H1 (cell line): ENCODE results near the gene SLC6A12. TPM values are rescaled to one million over a fixed set of nuclear protein-coding genes. Genes with fewer than 3 reads are reported as not detected.

Experiments used
- CTCF ChIA-PET: fragments of 300-600 bp; sonication (Branson Sonifier 250); formaldehyde crosslinking; loops from one replicate; lab custom pipeline; 2021; ENCODE audit not compliant: partially characterized antibody; lab: Charles Lee
- POLR2A ChIA-PET: fragments of 300-600 bp; sonication (Branson Sonifier 250); formaldehyde crosslinking; loops from one replicate; lab custom pipeline; 2021; ENCODE audit warnings: inconsistent platforms; ENCODE audit not compliant: partially characterized antibody; lab: Charles Lee
- DNase-seq, 2 experiments: peaks; one replicate each; pipeline versions ENCODE4 v3.0.0 to v3.0.0-alpha.2; 2010 to 2022; ENCODE audit warnings: low spot score in 2 of 2, low read depth in 1 of 2, mixed read lengths in 1 of 2
- FAIRE-seq: peaks from 2 replicates; lab custom pipeline; 2011; peaks lifted over from hg19 to GRCh38; lab: Jason Lieb, UNC
- H2AFZ ChIP-seq: 2 replicates; pipeline ENCODE4 v1.8.1; 2012; ENCODE audit warnings: low read length, inconsistent platforms
- H2AK5ac ChIP-seq: 2 replicates; pipeline ENCODE4 v1.6.1; 2013; ENCODE audit warnings: low read depth, low read length
- H2BK120ac ChIP-seq: replicated peaks from 2 replicates; pipeline ENCODE3; 2013; ENCODE audit warnings: low read depth, low read length, inconsistent platforms
- H2BK12ac ChIP-seq: 2 replicates; pipeline ENCODE4 v1.6.1; 2013; ENCODE audit warnings: low read depth, low read length
- H2BK15ac ChIP-seq: 2 replicates; pipeline ENCODE4 v1.6.1; 2013; ENCODE audit warnings: low read length
- H2BK20ac ChIP-seq: 2 replicates; pipeline ENCODE4 v1.6.1; 2013; ENCODE audit warnings: low read length
- H2BK5ac ChIP-seq: 2 replicates; pipeline ENCODE4 v1.6.1; 2013; ENCODE audit warnings: low read depth, low read length
- H3K14ac ChIP-seq: 2 replicates; pipeline ENCODE4 v1.6.1; 2013; ENCODE audit warnings: inconsistent platforms; ENCODE audit not compliant: insufficient read length
- H3K18ac ChIP-seq: 2 replicates; pipeline ENCODE4 v1.6.1; 2013; ENCODE audit warnings: low read length; ENCODE audit errors: extremely low read depth
- H3K23ac ChIP-seq: 2 replicates; pipeline ENCODE4 v1.6.1; 2013; ENCODE audit warnings: inconsistent platforms; ENCODE audit not compliant: insufficient read length
- H3K23me2 ChIP-seq: 2 replicates; pipeline ENCODE4 v1.6.1; 2013; ENCODE audit warnings: low read depth, low read length
- H3K27ac ChIP-seq: 2 replicates; pipeline ENCODE4 v1.6.1; 2011; ENCODE audit warnings: low read depth, low read length, inconsistent platforms
- H3K27me3 ChIP-seq, 4 experiments: replicated peaks in 1 of 4; 1 replicate in 1 of 4; 2 replicates in 3 of 4; pipeline versions ENCODE4 v1.6.1 to v1.8.1; 2011 to 2013; ENCODE audit warnings: low read length in 3 of 4, mild to moderate bottlenecking in 3 of 4, inconsistent platforms in 2 of 4, mixed read lengths in 2 of 4, moderate library complexity in 1 of 4; ENCODE audit not compliant: control insufficient read depth in 3 of 4, insufficient read depth in 3 of 4; ENCODE audit errors: extremely low read depth in 1 of 4
- H3K36me3 ChIP-seq, 4 experiments: 2 replicates each; pipeline versions ENCODE4 v1.6.1 to v1.8.1; 2011 to 2013; ENCODE audit warnings: mild to moderate bottlenecking in 4 of 4, low read length in 3 of 4, moderate library complexity in 2 of 4, control low read depth in 1 of 4, inconsistent platforms in 1 of 4; ENCODE audit not compliant: insufficient read depth in 4 of 4, control insufficient read depth in 2 of 4
- H3K4ac ChIP-seq: replicated peaks from 2 replicates; pipeline ENCODE3; 2013; ENCODE audit warnings: low read length, low read depth, mixed read lengths, inconsistent platforms; ENCODE audit not compliant: insufficient read length
- H3K4me1 ChIP-seq, 4 experiments: replicated peaks in 1 of 4; 1 replicate in 1 of 4; 2 replicates in 3 of 4; pipeline versions ENCODE4 v1.6.1 to v1.8.1; 2011 to 2013; ENCODE audit warnings: low read length in 3 of 4, inconsistent platforms in 2 of 4, mixed read lengths in 1 of 4; ENCODE audit not compliant: insufficient read depth in 4 of 4, control insufficient read depth in 3 of 4
- H3K4me2 ChIP-seq, 2 experiments: 2 replicates each; pipeline versions ENCODE4 v1.6.1 to v1.8.1; 2011 to 2013; ENCODE audit warnings: low read depth in 2 of 2, low read length in 2 of 2, control low read depth in 1 of 2, inconsistent platforms in 1 of 2, mild to moderate bottlenecking in 1 of 2; ENCODE audit not compliant: insufficient read depth in 1 of 2
- H3K4me3 ChIP-seq, 4 experiments: fragments of 200-600, 300-600 bp in 1 of 4; sonication (generic), shearing (Covaris generic), sonication (Bioruptor Twin) in 1 of 4; 2 replicates each; pipeline versions ENCODE4 v1.5.1 to v1.8.1; 2011 to 2016; ENCODE audit warnings: low read length in 4 of 4, low read depth in 3 of 4, control low read depth in 2 of 4, inconsistent platforms in 2 of 4, mild to moderate bottlenecking in 2 of 4, mixed read lengths in 1 of 4, moderate library complexity in 1 of 4; ENCODE audit not compliant: insufficient read depth in 2 of 4; ENCODE audit errors: extremely low read depth in 1 of 4
- H3K56ac ChIP-seq: replicated peaks from 2 replicates; pipeline ENCODE3; 2013; ENCODE audit warnings: low read depth, mild to moderate bottlenecking, mixed read lengths, low read length, inconsistent platforms; ENCODE audit not compliant: insufficient read length
- H3K79me1 ChIP-seq: 2 replicates; pipeline ENCODE4 v1.6.1; 2013; ENCODE audit warnings: low read depth, low read length, control low read depth
- H3K79me2 ChIP-seq, 2 experiments: 2 replicates each; pipeline versions ENCODE4 v1.6.1 to v1.8.1; 2012 to 2013; ENCODE audit warnings: low read length in 2 of 2, mild to moderate bottlenecking in 2 of 2, inconsistent platforms in 1 of 2; ENCODE audit not compliant: insufficient read depth in 2 of 2, control insufficient read depth in 1 of 2
- H3K9ac ChIP-seq, 4 experiments: replicated peaks in 1 of 4; 1 replicate in 1 of 4; 2 replicates in 3 of 4; pipeline versions ENCODE4 v1.6.1 to v1.8.1; 2011 to 2013; ENCODE audit warnings: low read depth in 3 of 4, low read length in 3 of 4, control low read depth in 2 of 4, mild to moderate bottlenecking in 2 of 4, moderate library complexity in 2 of 4, inconsistent platforms in 1 of 4; ENCODE audit errors: extremely low read depth in 1 of 4
- H3K9me3 ChIP-seq, 2 experiments: 2 replicates each; pipeline versions ENCODE4 v1.6.1 to v1.8.1; 2012 to 2013; ENCODE audit warnings: mild to moderate bottlenecking in 2 of 2, moderate library complexity in 2 of 2, control low read depth in 1 of 2, inconsistent platforms in 1 of 2, low read depth in 1 of 2, low read length in 1 of 2, mixed read lengths in 1 of 2; ENCODE audit not compliant: insufficient read depth in 2 of 2
- H4K20me1 ChIP-seq, 2 experiments: replicated peaks in 1 of 2; 2 replicates each; pipeline versions ENCODE3 to v1.8.1; 2011 to 2013; ENCODE audit warnings: inconsistent platforms in 2 of 2, low read length in 2 of 2, mild to moderate bottlenecking in 1 of 2; ENCODE audit not compliant: insufficient read depth in 2 of 2, control insufficient read depth in 1 of 2
- H4K5ac ChIP-seq: 2 replicates; pipeline ENCODE4 v1.6.1; 2013; ENCODE audit warnings: low read length, low read depth, mixed read lengths, inconsistent platforms; ENCODE audit not compliant: insufficient read length
- H4K8ac ChIP-seq: 2 replicates; pipeline ENCODE4 v1.8.0; 2013; ENCODE audit warnings: mild to moderate bottlenecking, moderate library complexity, low read length, inconsistent platforms; ENCODE audit not compliant: insufficient read depth; ENCODE audit errors: extremely low read depth
- H4K91ac ChIP-seq: replicated peaks from 2 replicates; pipeline ENCODE3; 2013; ENCODE audit warnings: low read length, mixed read lengths, inconsistent platforms; ENCODE audit not compliant: insufficient read length
- BCL11A ChIP-seq, 2 experiments: IDR thresholded peaks; one replicate each; pipeline ENCODE4 v1.6.1; 2011; ENCODE audit warnings: low read depth in 2 of 2, low read length in 2 of 2, mild to moderate bottlenecking in 2 of 2
- FOSL1 ChIP-seq: IDR thresholded peaks from 2 replicates; pipeline ENCODE4 v1.6.1; 2011; ENCODE audit warnings: mild to moderate bottlenecking, low read depth, low read length, moderate library complexity; ENCODE audit not compliant: insufficient read depth
- HDAC6 ChIP-seq: IDR thresholded peaks from one replicate; pipeline ENCODE4 v1.7.1; 2012; ENCODE audit warnings: low read depth, mild to moderate bottlenecking, inconsistent platforms, low read length, moderate library complexity
- NRF1 ChIP-seq: IDR thresholded peaks from 2 replicates; pipeline ENCODE4 v1.6.1; 2011; ENCODE audit warnings: mild to moderate bottlenecking, low read depth, low read length, improper control_type of control experiment
- RAD21 ChIP-seq, 2 experiments: IDR thresholded peaks in 1 of 2; conservative IDR thresholded peaks in 1 of 2; 2 replicates each; pipeline ENCODE4 v1.6.1; 2011; ENCODE audit warnings: low read depth in 2 of 2, low read length in 2 of 2, improper control_type of control experiment in 1 of 2, inconsistent platforms in 1 of 2, mild to moderate bottlenecking in 1 of 2, moderate library complexity in 1 of 2
- RBBP5 ChIP-seq: IDR thresholded peaks from 2 replicates; pipeline ENCODE4 v1.7.1; 2012; ENCODE audit warnings: low read depth, mild to moderate bottlenecking, inconsistent platforms, low read length, moderate library complexity, borderline replicate concordance
- RXRA ChIP-seq: IDR thresholded peaks from 2 replicates; pipeline ENCODE4 v1.6.1; 2011; ENCODE audit warnings: low read depth, mild to moderate bottlenecking, low read length, moderate library complexity; ENCODE audit not compliant: insufficient read depth
- SIRT6 ChIP-seq: IDR thresholded peaks from one replicate; pipeline ENCODE4 v1.7.1; 2012; ENCODE audit warnings: low read length, inconsistent platforms
- SRF ChIP-seq: IDR thresholded peaks from 2 replicates; pipeline ENCODE4 v1.6.1; 2011; ENCODE audit warnings: mild to moderate bottlenecking, low read depth, low read length, moderate library complexity
- TEAD4 ChIP-seq: IDR thresholded peaks from 2 replicates; pipeline ENCODE4 v1.6.1; 2012; ENCODE audit warnings: low read depth, low read length, inconsistent platforms, mixed read lengths
- WGBS, 2 experiments: shearing (Covaris generic) in 1 of 2; methylation state at CpG; one replicate each; pipeline versions ENCODE4 v1.1.6 to v1.1.7; 2013 to 2015; ENCODE audit warnings: low lambda C conversion rate in 2 of 2, mixed read lengths in 2 of 2, inconsistent platforms in 1 of 2, low coverage in 1 of 2, missing lambda C conversion rate in 1 of 2; ENCODE audit not compliant: insufficient replicate concordance in 2 of 2, insufficient coverage in 1 of 2, insufficient read length in 1 of 2; ENCODE audit errors: extremely low coverage in 1 of 2, missing lambda C conversion rate in 1 of 2; 5-methylcytosine and 5-hydroxymethylcytosine counted together
- polyA plus RNA-seq, 7 experiments: library from polyadenylated mRNA; depleted of rRNA in 3 of 7; stranded (reverse) in 5 of 7; unstranded in 2 of 7; fragments of >200 nt in 5 of 7; fragments of 200-250 nt in 2 of 7; gene quantifications; 1 replicate in 5 of 7; 2 replicates in 1 of 7; 4 replicates in 1 of 7; pipeline versions ENCODE4 v1.2.1 to v1.2.3, GENCODE V29; 2011 to 2013; ENCODE audit warnings: missing spikeins in 2 of 7, mixed read lengths in 2 of 7
- total RNA-seq: library from RNA; stranded (reverse); fragmentation: NEBNext Ultra II Directional; extraction: Animal tissue kit (Norgen Biotek cat#: 25700); gene quantifications from 2 replicates; pipeline ENCODE4 v1.2.1, GENCODE V29; 2021

SLC6A12 gene
- total and polyA plus RNA-seq, 2 of the 8 experiments (the other 6 are each of a cell fraction or from before 2014, with no cell fraction given), result 0.70 to 1.1 TPM

- Histone ChIP-seq H3K27ac (no peak overlapping the region), H3K56ac (no peak overlapping the region), H4K91ac (no peak overlapping the region), H3K4me1 (peaks cover 0 to 3% (median 2%) of the 10 kb centered on the region in 4 experiments; a peak in 2 of 7 replicates), H2BK5ac (no peak overlapping the region), H4K20me1 (no peaks in the 10 kb centered on the region), H4K5ac (no peak overlapping the region)
- no peak for TF ChIP-seq RXRA
- no peak for TF ChIP-seq BCL11A (IDR thresholded peaks at IDR 0.05; ENCODE audit: low read depth in 2 of 2, low read length in 2 of 2)
- no peak for TF ChIP-seq TEAD4
- no peak for TF ChIP-seq RAD21 (IDR thresholded peaks at IDR 0.05 in 1 of 2, conservative IDR thresholded peaks at IDR 0.05 in 1 of 2; ENCODE audit: low read depth in 2 of 2, low read length in 2 of 2)
- TF ChIP-seq HDAC6, result no peak
- TF ChIP-seq FOSL1, result no peak
- TF ChIP-seq NRF1, result no peak
- no peak for TF ChIP-seq SRF
- no peak for TF ChIP-seq RBBP5
- no peak for TF ChIP-seq SIRT6
- TF ChIP-seq, all 59 proteins: peak for 0
- Histone ChIP-seq H2BK15ac (no peak overlapping the region), H2BK120ac (no peak overlapping the region), H3K9ac (no peak overlapping the region), H3K36me3 (no peaks in the 10 kb centered on the region), H2AK5ac (no peak overlapping the region), H3K4ac (no peak overlapping the region), H3K9me3 (no peaks in the 10 kb centered on the region), H3K79me2 (no peaks in the 10 kb centered on the region), H3K18ac (no peak overlapping the region), H2BK20ac (no peak overlapping the region), H3K23ac (no peak overlapping the region), H4K8ac (no peak overlapping the region; the same call in 1 of the 2 replicates), H3K79me1 (no peaks in the 10 kb centered on the region), H2BK12ac (no peak overlapping the region), H3K4me3 (no peak overlapping the region), H2AFZ (no peak overlapping the region), H3K27me3 (peaks cover 0 to 15% (median 6%) of the 10 kb centered on the region in 4 experiments; a peak in 4 of 7 replicates), H3K14ac (no peak overlapping the region), H3K4me2 (no peak overlapping the region), H3K23me2 (peaks cover 5% of the 10 kb centered on the region; the same call in 1 of the 2 replicates)
- FAIRE-seq (no peak), DNase-seq (no peak)
- CTCF ChIA-PET, result interaction anchor here (0.7 to 6.2 kb wide), 3 partner anchors 14 to 38 kb away, joined by 3 to 60 read pairs (median 3); no protein-coding TSS in a partner anchor
- whole genome bisulfite sequencing, 2 experiments, result 88% methylated on average over 9 of the region's 10 CpGs; no CpG with 5 or more reads in 1 of the 2 experiments
- POLR2A ChIA-PET, result no interaction called here
These were observed 20.7 kb downstream of the SLC6A12 start for GRCh38 chr12:193261-193660.
